Activated effector memory CD4-positive, alpha-beta T cell treated with anti-CD3 and anti-CD28 coated beads, Interleukin-2, amount 50 U/mL, for 16 hours (primary cell): ENCODE measurements around the gene PRCC.

Experiments used
- DNase-seq: peaks from one replicate; pipeline ENCODE4 v3.0.0-alpha.2; 2020

Gene PRCC

DNA sequence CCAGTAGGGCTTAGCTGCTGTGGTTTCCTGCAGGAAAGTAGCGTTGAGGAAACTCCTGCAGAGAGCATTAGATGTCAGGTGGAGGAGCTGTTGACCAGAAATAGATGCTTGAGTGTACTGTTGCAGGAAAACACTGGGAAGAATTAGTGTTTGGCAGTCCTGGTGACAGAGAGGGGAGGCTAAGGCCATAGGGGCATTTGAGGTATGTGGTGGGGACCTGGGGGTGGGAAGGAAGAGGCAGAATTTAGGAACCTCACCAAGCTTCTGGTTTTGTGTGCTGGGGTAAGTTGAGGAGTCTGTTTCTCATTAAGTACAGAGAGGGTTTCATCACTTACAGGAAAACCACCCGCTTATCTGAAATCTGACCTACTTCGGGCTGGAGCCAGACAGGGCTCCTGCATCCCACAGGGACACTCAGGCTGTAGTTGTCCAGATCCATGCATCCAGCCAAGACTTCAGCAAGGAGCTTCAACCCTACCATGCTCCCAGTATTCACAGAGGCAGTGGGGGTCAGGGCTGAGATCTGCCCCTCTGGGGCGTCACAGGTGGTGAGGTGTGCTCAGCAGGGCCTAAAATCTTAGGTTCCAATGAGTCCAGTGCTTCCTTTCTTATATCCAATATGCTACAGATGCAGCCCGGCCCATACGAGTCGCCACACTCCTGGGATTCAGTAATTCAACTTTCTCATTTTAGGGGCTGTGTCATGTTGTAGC lies 34.2 kb downstream of the PRCC start:
- peak; percentile 60 for DNase-seq

DNA sequence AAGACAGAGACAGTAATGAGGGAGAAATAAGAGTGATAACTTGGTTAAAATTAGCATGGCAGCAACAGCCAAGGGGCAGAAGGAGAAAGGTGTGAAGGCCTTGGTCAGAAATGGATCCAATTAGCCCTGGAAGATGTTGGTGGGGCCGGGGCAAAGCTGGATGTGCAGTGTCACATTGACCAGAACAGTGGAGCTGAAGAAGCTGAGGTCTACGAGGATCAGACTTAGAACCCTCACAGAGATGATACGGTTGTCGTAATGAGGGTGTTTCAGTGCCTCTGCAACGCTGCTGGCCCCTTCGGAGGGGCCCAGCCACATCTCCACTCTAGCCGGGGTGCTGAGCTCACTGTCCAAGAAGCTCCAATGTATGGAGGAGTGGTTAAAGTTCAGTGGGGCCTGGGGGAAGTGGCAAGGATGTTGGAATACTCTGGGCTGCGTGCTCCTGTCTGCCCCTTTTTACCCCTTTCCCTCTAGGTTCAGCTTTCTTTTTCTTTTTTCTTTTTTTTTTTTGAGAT lies 35.1 kb downstream of the PRCC start:
- DNase-seq: peak; percentile 57

- DNase-seq: peak; percentile 61
These were observed 35.9 kb downstream of the PRCC start for GRCh38 chr1:156803086-156803851.

DNA sequence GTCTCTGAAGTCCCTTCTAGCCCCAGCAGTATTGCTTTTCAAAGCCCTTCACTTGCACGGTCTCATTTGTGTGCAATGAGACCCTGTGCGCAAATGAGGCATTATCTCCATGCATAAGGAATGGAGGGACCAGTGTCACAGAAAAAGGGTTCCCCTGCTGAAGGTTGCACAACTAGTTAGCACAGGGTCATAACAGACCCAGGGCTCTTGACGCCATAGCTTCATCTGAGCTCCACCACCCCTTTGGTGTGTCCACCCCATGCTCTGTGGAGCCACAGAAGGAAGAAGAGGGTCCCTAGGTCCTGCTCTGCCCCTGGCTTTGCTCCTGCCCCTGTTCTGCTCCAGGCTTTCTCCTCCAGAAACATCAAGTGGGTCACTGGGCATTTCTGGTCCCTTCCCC lies 36.7 kb downstream of the PRCC start:
- peak; percentile 53 for DNase-seq

DNA sequence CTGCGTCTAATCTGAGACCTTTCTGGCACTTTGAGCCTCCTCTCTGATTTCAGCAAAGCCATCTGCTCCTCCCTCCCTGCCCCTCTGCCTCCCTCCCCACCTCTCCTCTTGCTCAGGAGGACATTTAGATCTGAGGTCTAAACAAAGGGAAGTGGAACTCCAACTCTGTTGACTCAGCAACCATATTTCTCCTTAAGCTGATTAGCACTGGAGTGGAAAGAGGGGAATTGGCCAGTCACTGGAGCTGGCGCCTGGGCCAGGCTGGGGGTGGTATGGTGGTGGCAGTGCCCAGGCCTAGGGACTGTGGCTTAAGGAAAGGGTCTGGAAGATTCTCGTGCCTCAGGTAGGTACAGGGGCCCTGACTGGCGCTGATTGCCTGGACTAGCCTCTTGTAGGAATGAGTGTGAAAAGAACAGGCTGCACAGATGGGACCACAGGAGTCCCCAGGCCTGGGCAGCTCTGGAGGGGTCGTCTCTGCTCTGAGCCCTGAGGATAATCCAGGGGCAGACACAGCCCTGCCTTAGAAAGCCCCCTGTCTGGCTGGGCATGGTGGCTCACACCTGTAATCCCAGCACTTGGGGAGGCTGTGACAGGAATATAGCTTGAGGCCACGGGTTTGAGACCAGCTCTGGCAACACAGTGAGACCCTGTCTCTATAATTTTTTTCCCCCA lies 37.4 kb downstream of the PRCC start:
- peak; percentile 59 for DNase-seq

GRCh38 chr1:156805766-156806511 lies 38.6 kb downstream of the PRCC start:
- peak; percentile 55 for DNase-seq

GRCh38 chr1:156806512-156807440 lies 39.4 kb downstream of the PRCC start:
- DNase-seq: peak; percentile 48

DNA sequence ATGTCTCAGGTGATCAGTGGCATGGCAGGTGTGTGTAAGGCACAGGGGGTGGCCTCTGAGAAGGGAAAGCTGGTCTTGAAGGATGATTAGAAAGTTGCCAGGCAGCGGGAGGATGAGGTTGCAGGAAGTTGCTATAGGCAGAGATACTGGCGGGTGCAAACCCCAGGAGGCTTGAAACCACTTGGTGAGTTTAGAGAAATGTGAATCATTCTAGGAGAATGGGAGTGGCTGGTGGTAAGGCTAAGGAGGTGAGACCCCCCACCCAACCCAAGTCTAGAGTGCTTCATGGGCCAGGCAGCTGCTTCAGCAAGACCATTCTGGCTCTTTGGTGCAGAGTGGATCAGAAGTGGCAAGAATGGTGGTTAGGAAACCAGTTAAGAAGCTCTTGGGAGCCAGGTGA lies 40.3 kb downstream of the PRCC start:
- DNase-seq: peak; percentile 64

- peak; percentile 50 for DNase-seq
These were observed 41.1 kb downstream of the PRCC start for GRCh38 chr1:156808186-156809030.

DNA sequence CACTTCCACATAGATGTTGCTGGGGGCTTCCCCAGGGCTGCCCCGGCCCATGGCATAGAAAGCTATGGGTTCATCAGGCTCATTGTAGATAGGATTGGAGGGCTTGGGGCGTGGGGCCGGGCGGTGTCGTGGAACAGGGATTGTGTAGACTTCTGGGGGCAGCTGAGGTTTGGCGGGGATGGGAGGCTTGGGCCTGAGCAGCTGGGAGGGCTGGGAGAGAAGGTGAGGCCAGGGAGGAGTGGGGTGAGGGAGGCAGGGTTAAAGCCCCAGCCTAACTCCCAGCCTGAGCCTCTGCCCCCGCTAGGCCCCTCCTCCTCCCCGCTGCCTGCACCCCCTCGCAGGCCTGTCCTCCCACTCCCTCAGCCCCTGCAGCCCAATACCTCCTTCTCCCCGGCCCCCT lies 41.9 kb downstream of the PRCC start:
- peak; percentile 57 for DNase-seq

DNA sequence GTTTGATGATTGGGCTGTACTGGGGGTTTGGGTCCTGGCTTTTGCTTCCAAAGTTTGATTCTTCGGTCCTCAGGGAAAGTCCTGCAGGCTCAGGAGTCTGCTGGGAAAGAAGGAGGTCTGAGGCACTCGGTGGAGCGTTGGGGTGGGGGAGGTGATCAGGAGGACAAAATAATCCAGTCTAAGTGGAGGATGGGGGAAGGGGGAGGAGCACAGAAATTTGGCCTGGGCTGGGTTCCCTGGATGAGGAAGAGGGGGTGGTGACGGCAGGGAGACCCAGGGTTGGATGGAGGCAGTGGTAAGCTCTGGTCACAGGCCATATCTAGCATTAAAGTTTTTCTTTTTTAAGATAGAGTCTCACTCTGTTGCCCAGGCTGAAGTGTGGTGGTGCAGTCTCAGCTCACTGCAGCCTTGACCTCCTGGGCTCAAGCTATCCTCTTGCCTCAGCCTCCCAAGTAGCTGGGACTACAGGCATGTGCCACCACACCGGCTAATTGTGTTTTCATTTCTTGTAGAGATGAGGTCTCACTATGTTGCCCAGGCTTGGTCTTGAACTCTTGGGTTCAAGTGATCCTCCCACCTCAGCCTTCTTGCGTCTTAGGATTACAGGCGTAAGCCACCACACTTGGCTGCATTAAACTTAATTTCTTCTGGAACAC lies 42.5 kb downstream of the PRCC start:
- DNase-seq: peak; percentile 9

DNA sequence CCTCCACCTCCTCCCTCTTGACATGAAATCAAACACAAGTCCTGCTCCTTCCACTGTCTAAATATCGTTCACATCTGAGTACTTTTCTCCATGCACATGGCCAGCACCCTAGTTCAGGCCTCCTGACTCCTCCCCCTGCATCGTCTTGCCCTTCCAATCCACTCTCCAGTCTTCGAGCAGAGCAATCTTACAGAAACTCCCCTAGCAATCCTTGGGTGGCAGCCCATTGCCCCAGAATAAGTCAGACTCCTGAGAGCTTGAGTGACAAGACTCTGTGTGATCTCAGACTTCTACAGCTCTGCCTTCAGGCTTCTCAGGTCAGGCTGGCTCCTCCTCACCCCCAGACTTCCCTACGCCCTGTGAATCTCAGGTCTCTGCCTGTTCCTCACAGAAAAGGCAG lies 43.8 kb downstream of the PRCC start:
- peak; percentile 36 for DNase-seq

GRCh38 chr1:156812293-156812990 lies 45.1 kb downstream of the PRCC start:
- peak; percentile 38 for DNase-seq

DNA sequence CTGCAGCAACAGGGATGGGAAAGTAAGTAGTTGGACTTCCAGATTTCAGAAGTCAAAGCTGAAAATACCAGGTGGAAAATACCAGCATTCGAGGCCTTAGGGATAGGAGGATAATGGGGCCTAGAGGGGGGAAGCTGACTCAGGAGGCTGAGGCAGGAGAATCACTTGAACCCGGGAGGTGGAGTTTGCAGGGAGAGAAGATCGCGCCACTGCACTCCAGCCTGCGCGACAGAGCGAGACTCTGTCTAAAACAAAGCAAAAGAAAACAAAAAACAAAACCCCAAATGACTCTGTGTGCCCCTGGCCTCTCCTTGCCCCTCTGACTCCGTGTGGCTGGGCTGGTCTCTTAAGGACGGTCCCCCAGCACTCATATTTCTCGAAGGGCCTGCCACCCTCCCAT lies 46.0 kb downstream of the PRCC start:
- no peak for DNase-seq

GRCh38 chr1:156813750-156814570 lies 46.6 kb downstream of the PRCC start:
- DNase-seq: peak; percentile 90

DNA sequence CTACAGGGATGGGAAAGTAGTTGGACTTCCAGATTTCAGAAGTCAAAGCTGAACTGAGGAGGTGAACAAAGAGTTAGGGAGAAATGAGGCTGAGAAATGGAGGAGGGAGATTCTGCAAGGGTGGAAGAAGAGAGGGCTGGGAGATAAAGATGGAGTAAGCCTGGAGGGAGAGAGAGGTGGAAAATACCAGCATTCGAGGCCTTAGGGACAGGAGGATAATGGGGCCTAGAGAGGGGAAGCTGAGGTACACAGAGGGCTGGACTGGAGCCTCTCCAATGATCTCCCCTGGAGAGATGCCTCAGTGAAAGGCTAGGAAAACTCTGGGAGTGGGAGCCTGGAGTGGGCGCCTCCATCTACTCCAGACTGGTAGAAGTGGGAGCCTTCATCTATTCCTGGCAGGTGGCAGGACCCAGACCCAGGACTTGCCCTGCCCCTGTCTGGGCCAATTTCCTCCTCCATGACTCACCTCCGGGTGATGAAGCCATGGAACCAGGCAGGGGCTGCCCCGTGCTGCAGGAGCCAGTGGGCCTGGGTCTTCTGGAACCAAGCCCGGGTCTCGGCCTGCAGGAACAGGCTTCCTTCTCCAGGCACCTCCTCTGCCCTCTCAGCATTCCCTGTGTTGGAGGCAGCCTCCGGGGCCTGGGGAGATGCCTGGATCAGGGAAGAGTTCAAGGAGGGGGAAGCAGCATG lies 47.4 kb downstream of the PRCC start:
- DNase-seq: peak; percentile 84

GRCh38 chr1:156815307-156815826 lies 48.0 kb downstream of the PRCC start:
- DNase-seq: peak; percentile 61

DNA sequence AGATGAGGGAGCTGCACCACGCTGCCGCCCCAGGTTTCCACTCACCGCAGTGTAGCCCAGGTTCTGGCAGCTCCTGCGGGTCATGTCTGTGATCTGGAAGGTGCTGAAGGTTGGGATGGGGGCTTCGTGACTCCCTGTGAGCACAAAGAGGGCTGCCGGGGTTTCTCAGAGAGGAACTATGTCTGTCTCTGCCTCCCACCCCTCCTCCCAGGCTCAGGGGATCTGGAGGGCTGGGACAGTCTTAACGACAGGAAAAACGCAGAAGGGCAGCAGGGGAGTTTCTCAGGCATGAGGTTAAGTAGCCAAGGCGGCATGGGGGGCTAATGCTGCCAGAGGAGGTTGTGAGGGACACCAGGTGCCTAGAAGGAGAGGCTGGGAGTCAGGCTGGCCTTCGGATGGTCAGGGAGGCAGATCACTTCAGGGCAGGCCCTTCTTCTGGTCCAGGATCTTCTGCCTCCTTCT lies 48.7 kb downstream of the PRCC start:
- peak; percentile 71 for DNase-seq
